A673 (cell line): ENCODE results near the gene PLXND1. TPM values are rescaled to one million over a fixed set of nuclear protein-coding genes. Genes with fewer than 3 reads are reported as not detected.

Experiments
- BruUV-seq: library from RNA; stranded (reverse); fragments of 400-500 nt; replicated peaks from 2 replicates; lab custom pipeline; 2021; lab: Mats Ljungman, UMichigan
- CTCF ChIA-PET: fragments of 300-600 bp; sonication (Branson Sonifier 250); formaldehyde crosslinking; loops from one replicate; lab custom pipeline; 2022; ENCODE audit warnings: antibody characterized with exemption; lab: Charles Lee
- POLR2A ChIA-PET: fragments of 300-600 bp; sonication (Branson Sonifier 250); formaldehyde crosslinking; loops from one replicate; lab custom pipeline; 2022; ENCODE audit warnings: antibody characterized with exemption; ENCODE audit not compliant: low non-redundant PET; lab: Charles Lee
- DNase-seq: peaks from one replicate; pipeline ENCODE4 v3.0.0-alpha.2; 2015; ENCODE audit warnings: low spot score
- H3K27ac ChIP-seq: fragments of 200-600 bp; sonication (generic); 2 replicates; pipeline ENCODE4 v1.5.1; 2016; ENCODE audit warnings: mixed run types, low read depth, mild to moderate bottlenecking, mixed read lengths, antibody characterized with exemption, low read length; ENCODE audit not compliant: poor library complexity, severe bottlenecking
- H3K27me3 ChIP-seq: fragments of 200-600 bp; sonication (generic); replicated peaks from 2 replicates; pipeline ENCODE4 v1.6.1; 2017; ENCODE audit warnings: mixed run types, low read depth, mild to moderate bottlenecking, mixed read lengths, antibody characterized with exemption, low read length; ENCODE audit not compliant: insufficient read depth, poor library complexity
- H3K36me3 ChIP-seq: fragments of 200-600 bp; sonication (generic); 2 replicates; pipeline ENCODE4 v1.6.1; 2016; ENCODE audit warnings: mixed run types, mild to moderate bottlenecking, mixed read lengths, antibody characterized with exemption, low read length; ENCODE audit not compliant: insufficient read depth, poor library complexity, severe bottlenecking
- H3K4me1 ChIP-seq: fragments of 200-600 bp; sonication (generic); 2 replicates; pipeline ENCODE4 v1.6.1; 2017; ENCODE audit warnings: mixed run types, mild to moderate bottlenecking, mixed read lengths, antibody characterized with exemption, low read length; ENCODE audit not compliant: insufficient read depth, poor library complexity, severe bottlenecking
- H3K4me3 ChIP-seq: fragments of 200-600 bp; sonication (generic); 2 replicates; pipeline ENCODE4 v1.5.1; 2016; ENCODE audit warnings: low read depth, mixed run types, mild to moderate bottlenecking, mixed read lengths, low read length; ENCODE audit not compliant: poor library complexity, severe bottlenecking
- H3K9me3 ChIP-seq: fragments of 200-600 bp; sonication (generic); 2 replicates; pipeline ENCODE4 v1.6.1; 2016; ENCODE audit warnings: mixed run types, low read depth, mild to moderate bottlenecking, mixed read lengths, antibody characterized with exemption, low read length; ENCODE audit not compliant: poor library complexity, severe bottlenecking
- EZH2 ChIP-seq: fragments of 200-600 bp; sonication (generic); IDR thresholded peaks from 2 replicates; pipeline ENCODE4 v1.6.1; 2017; ENCODE audit warnings: borderline replicate concordance, low read depth, mild to moderate bottlenecking, mixed read lengths, antibody characterized with exemption, low read length; ENCODE audit not compliant: poor library complexity, severe bottlenecking
- intact Hi-C: fragments of 100-400 bp; cut with micrococcal nuclease; formaldehyde crosslinking; loops from one replicate; pipeline ENCODE4 v1.10.0; 2022; ENCODE audit not compliant: unreplicated experiment
- total RNA-seq: library from RNA; stranded (reverse); gene quantifications from 2 replicates; pipeline ENCODE4 v1.2.3, GENCODE V29; 2021
- TF ChIP-seq, protein P1 (sequence below): fragments of 300-800, 200-600 bp; sonication (generic); conservative IDR thresholded peaks from 2 replicates; pipeline ENCODE4 v1.5.1; 2017; ENCODE audit warnings: low read depth, mild to moderate bottlenecking, antibody characterized with exemption, low read length, moderate library complexity, mixed read lengths

PLXND1 gene
- total RNA-seq, 1 experiment from 2014 or later: 31.5 TPM

DNA sequence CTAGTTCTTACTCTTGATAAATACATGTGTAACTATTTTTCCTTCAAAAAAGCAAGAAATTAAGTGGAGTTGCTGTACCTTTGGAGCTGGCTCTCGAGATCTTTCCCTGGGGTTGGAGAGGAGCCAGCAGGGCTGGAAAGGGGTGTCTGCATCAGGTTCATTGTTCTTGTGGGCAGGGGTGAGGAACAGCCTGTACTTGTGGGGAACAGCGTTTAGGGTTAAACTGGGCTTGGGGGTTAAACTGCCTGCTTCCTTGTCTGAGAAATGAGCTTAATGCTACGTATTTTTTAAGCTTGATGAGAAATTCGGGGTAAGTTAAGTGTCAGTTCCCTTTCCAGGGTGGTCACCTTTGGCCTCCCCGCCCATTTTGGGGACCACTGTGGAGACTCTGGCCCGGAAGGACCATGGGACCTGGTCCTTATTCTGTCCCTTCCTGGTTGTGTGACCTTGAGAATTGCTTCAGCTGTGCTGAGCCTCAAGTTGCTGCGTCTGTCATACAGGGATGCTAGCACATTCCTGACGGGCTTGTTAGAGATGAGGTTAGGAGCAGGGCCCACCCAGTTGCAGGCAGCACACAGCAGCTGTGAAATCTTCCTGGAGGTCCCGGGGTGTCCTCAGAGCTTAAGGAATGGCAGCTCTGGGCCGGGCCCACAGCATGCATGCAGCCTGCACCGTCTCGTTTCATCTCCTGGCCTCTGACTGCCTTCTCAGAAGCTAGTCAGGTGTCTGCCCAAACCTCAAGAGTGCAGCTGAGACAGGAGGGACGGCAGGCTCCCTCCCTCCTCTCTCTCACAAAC, 51.9 kb downstream of the PLXND1 start:
- no peak for DNase-seq
- H3K4me1 ChIP-seq: peaks cover 8% of the 10 kb centered on the region
- ChIA-PET CTCF (no interaction called here), POLR2A (interaction anchor here (0.5 to 0.6 kb wide), 2 partner anchors 19 to 1498 kb away, joined by 3 to 7 read pairs; no protein-coding TSS in a partner anchor)
- BruUV-seq: no TSS peak
- no peak overlapping the region for H3K27ac ChIP-seq
- no peaks in the 10 kb centered on the region for H3K27me3 ChIP-seq
- TF ChIP-seq, protein P1, sequence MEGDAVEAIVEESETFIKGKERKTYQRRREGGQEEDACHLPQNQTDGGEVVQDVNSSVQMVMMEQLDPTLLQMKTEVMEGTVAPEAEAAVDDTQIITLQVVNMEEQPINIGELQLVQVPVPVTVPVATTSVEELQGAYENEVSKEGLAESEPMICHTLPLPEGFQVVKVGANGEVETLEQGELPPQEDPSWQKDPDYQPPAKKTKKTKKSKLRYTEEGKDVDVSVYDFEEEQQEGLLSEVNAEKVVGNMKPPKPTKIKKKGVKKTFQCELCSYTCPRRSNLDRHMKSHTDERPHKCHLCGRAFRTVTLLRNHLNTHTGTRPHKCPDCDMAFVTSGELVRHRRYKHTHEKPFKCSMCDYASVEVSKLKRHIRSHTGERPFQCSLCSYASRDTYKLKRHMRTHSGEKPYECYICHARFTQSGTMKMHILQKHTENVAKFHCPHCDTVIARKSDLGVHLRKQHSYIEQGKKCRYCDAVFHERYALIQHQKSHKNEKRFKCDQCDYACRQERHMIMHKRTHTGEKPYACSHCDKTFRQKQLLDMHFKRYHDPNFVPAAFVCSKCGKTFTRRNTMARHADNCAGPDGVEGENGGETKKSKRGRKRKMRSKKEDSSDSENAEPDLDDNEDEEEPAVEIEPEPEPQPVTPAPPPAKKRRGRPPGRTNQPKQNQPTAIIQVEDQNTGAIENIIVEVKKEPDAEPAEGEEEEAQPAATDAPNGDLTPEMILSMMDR: no peak
- TF ChIP-seq EZH2: no peak
- intact Hi-C loops: no loop called here
- no peaks in the 10 kb centered on the region for H3K36me3 ChIP-seq
- no peaks in the 10 kb centered on the region for H3K9me3 ChIP-seq
- no peak overlapping the region for H3K4me3 ChIP-seq

DNA sequence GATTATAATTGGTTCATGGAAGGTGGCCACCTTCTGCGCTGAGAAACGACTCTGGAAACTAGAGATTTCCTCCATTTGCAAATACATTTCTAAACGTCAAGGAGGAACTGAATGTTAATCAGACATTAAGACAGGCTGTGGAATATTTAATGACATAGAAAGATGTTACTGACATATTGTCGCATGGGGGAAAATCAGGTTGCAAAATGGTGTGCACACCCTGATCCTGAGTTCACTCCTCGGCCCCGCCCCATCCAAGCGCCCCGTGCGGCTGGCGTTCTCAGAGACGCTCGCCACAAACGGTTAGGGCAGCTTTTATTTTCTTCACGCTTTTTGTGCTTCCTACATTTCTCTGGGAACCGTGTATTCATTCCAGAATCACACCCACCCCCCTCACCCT, 52.8 kb downstream of the PLXND1 start:
- BruUV-seq: no TSS peak
- TF ChIP-seq, protein P1: no peak
- TF ChIP-seq EZH2: no peak
- H3K27ac ChIP-seq: no peak overlapping the region
- no peaks in the 10 kb centered on the region for H3K27me3 ChIP-seq
- ChIA-PET POLR2A (no interaction called here), CTCF (no interaction called here)
- no peak overlapping the region for H3K4me3 ChIP-seq
- peaks cover 8% of the 10 kb centered on the region for H3K4me1 ChIP-seq
- intact Hi-C loops: no loop called here
- no peaks in the 10 kb centered on the region for H3K36me3 ChIP-seq
- DNase-seq: no peak
- no peaks in the 10 kb centered on the region for H3K9me3 ChIP-seq

DNA sequence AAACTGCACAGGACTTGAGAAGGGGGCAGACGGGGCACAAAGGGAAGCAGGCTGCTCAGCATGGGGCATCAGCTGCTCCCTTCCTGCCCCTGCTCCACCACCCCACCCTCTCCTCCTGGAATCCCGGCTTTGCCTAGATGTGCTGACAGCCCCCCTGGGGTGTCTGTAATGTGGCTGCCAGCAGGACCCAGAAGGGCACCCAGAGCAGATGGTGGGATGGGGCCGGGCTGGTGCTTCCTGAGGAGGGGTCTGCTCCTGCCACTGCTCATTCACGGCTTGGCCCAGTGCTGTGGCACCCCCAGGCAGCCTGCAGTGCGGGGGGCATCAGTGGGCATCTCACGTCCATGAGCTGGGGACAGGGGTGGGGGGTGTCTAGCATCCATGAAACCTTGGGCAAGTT, 53.3 kb downstream of the PLXND1 start:
- Histone ChIP-seq H3K4me1 (peaks cover 8% of the 10 kb centered on the region), H3K27ac (no peak overlapping the region), H3K36me3 (no peaks in the 10 kb centered on the region), H3K9me3 (no peaks in the 10 kb centered on the region), H3K4me3 (no peak overlapping the region), H3K27me3 (no peaks in the 10 kb centered on the region)
- TF ChIP-seq, protein P1: no peak
- TF ChIP-seq EZH2: no peak
- ChIA-PET CTCF (no interaction called here), POLR2A (no interaction called here)
- intact Hi-C loops: no loop called here
- no peak for DNase-seq
- no TSS peak for BruUV-seq
